Left lung (tissue), 10 donors: ENCODE results near the gene KRT33B. TPM values are rescaled to one million over a fixed set of nuclear protein-coding genes. Genes with fewer than 3 reads are reported as not detected.

Experiments
- ATAC-seq: fragments of 200-7000 bp; cut with Tn5 transposase; one replicate; pipeline ENCODE4 v1.9.1; 2020; ENCODE audit warnings: moderate library complexity
- DNase-seq, 4 donors: peaks; one replicate each; pipeline ENCODE4 v3.0.0-alpha.2; 2013 to 2020
- H3K27ac ChIP-seq, 2 donors: fragments of 200-600 bp; sonication (generic) in 1 of 2; one replicate each; pipeline versions ENCODE4 v1.5.0 to v1.8.0; 2020 to 2021
- H3K27me3 ChIP-seq, 2 donors: fragments of 200-600 bp; sonication (generic) in 1 of 2; one replicate each; pipeline versions ENCODE4 v1.5.0 to v1.8.0; 2020 to 2021
- H3K36me3 ChIP-seq, 2 donors: fragments of 200-600 bp; sonication (generic) in 1 of 2; one replicate each; pipeline versions ENCODE4 v1.5.0 to v1.8.0; 2020 to 2021
- H3K4me1 ChIP-seq, 2 donors: fragments of 200-600 bp; one replicate each; pipeline ENCODE4 v1.8.0; 2021
- H3K4me3 ChIP-seq, 2 donors: fragments of 200-600 bp; sonication (generic) in 1 of 2; one replicate each; pipeline versions ENCODE4 v1.5.0 to v1.8.0; 2020 to 2021; ENCODE audit warnings: mild to moderate bottlenecking in 1 of 2
- H3K9me3 ChIP-seq, 2 donors: fragments of 200-600 bp; sonication (generic) in 1 of 2; one replicate each; pipeline versions ENCODE4 v1.5.0 to v1.8.0; 2020 to 2021
- CTCF ChIP-seq, 2 donors: fragments of 200-600 bp; sonication (generic) in 1 of 2; IDR thresholded peaks; one replicate each; pipeline versions ENCODE4 v1.5.0 to v1.8.0; 2021; ENCODE audit warnings: antibody characterized with exemption in 2 of 2
- intact Hi-C, 2 donors: fragments of 100-400 bp; cut with DNase I; formaldehyde crosslinking; loops; one replicate each; pipeline versions ENCODE4 v1.11.2 to v1.14.2; 2022
- polyA plus RNA-seq, 6 donors: library from polyadenylated mRNA; unstranded; fragments of 120-200 nt; gene quantifications; one replicate each; pipeline ENCODE4 v1.2.1, GENCODE V29; 2013; ENCODE audit not compliant: insufficient read length in 6 of 6
- total RNA-seq, 2 donors: library from RNA; stranded (reverse); fragmentation: NEBNext Ultra II Directional; extraction: Animal tissue kit (Norgen Biotek cat#: 25700); gene quantifications; one replicate each; pipeline ENCODE4 v1.2.1, GENCODE V29; 2021
- donor health status: DM: no; HTN: yes; CAD: no.
- donor health status: DM: no; HTN: no; CAD: no.

The KRT33B gene
- total and polyA plus RNA-seq, 8 donors, result not detected

- intact Hi-C loops, result no loop called here
- Histone ChIP-seq H3K4me1 (peaks cover 0 to 4% of the 10 kb centered on the region in 2 donors), H3K4me3 (no peak overlapping the region), H3K9me3 (no peaks in the 10 kb centered on the region), H3K27ac (no peak overlapping the region), H3K36me3 (no peaks in the 10 kb centered on the region), H3K27me3 (no peaks in the 10 kb centered on the region)
- no peak for DNase-seq
- no peak for TF ChIP-seq CTCF (IDR thresholded peaks at IDR 0.05)
- ATAC-seq, result no peak
Measured at GRCh38 chr17:41407226-41407625, 37.6 kb upstream of the KRT33B start.

GRCh38 chr17:41406205-41406604, 36.6 kb upstream of the KRT33B start:
- no peak for TF ChIP-seq CTCF (IDR thresholded peaks at IDR 0.05)
- peaks cover 0 to 4% of the 10 kb centered on the region in 2 donors for H3K4me1 ChIP-seq
- ATAC-seq, result peak; percentile 20
- no peak for DNase-seq
- intact Hi-C loops, result no loop called here
- no peak overlapping the region for H3K4me3 ChIP-seq
- H3K9me3 ChIP-seq, result no peaks in the 10 kb centered on the region
- H3K27ac ChIP-seq, result no peak overlapping the region
- no peaks in the 10 kb centered on the region for H3K36me3 ChIP-seq
- no peaks in the 10 kb centered on the region for H3K27me3 ChIP-seq

GRCh38 chr17:41404024-41404671, 34.5 kb upstream of the KRT33B start:
- peaks cover 0 to 4% of the 10 kb centered on the region in 2 donors for H3K4me1 ChIP-seq
- DNase-seq (no peak), ATAC-seq (peak; percentile 90)
- intact Hi-C loops, result no loop called here
- H3K4me3 ChIP-seq, result no peak overlapping the region
- H3K36me3 ChIP-seq, result no peaks in the 10 kb centered on the region
- no peak for TF ChIP-seq CTCF (IDR thresholded peaks at IDR 0.05)
- no peaks in the 10 kb centered on the region for H3K9me3 ChIP-seq
- H3K27me3 ChIP-seq, result no peaks in the 10 kb centered on the region
- no peak overlapping the region for H3K27ac ChIP-seq

- intact Hi-C loops, result no loop called here
- no peaks in the 10 kb centered on the region for H3K27me3 ChIP-seq
- H3K4me1 ChIP-seq, result peaks cover 0 to 4% of the 10 kb centered on the region in 2 donors
- H3K27ac ChIP-seq, result no peak overlapping the region
- H3K4me3 ChIP-seq, result no peak overlapping the region
- no peak for DNase-seq
- H3K36me3 ChIP-seq, result no peaks in the 10 kb centered on the region
- ATAC-seq, result no peak
- no peaks in the 10 kb centered on the region for H3K9me3 ChIP-seq
- TF ChIP-seq CTCF (IDR thresholded peaks at IDR 0.05), result no peak
Measured at GRCh38 chr17:41403404-41404023, 33.9 kb upstream of the KRT33B start.

GRCh38 chr17:41402161-41402560, 32.5 kb upstream of the KRT33B start:
- DNase-seq, result no peak
- H3K9me3 ChIP-seq, result no peaks in the 10 kb centered on the region
- H3K27ac ChIP-seq, result no peak overlapping the region
- TF ChIP-seq CTCF (IDR thresholded peaks at IDR 0.05), result no peak
- no peaks in the 10 kb centered on the region for H3K36me3 ChIP-seq
- no peaks in the 10 kb centered on the region for H3K27me3 ChIP-seq
- H3K4me3 ChIP-seq, result no peak overlapping the region
- no peak for ATAC-seq
- peaks cover 0 to 4% of the 10 kb centered on the region in 2 donors for H3K4me1 ChIP-seq
- intact Hi-C loops, result no loop called here
